HG03039 (cell line): ENCODE measurements around the gene PI4KA.
"Not testable (repeated sequence)": the region's sequence is repeated elsewhere in the genome, so short reads cannot be mapped to it uniquely, and the experiment has no call there.

Experiments used
- ATAC-seq: cut with Tn5 transposase; IDR thresholded peaks from one replicate; pipeline ENCODE4 v1.9.1; 2021; ENCODE audit warnings: mild to moderate bottlenecking, moderate library complexity; ENCODE audit not compliant: unreplicated experiment

PI4KA gene

GRCh38 chr22:20732431-20732830 lies 126.2 kb downstream of the PI4KA start:
- not testable (repeated sequence) for ATAC-seq

GRCh38 chr22:20729194-20729593 lies 129.4 kb downstream of the PI4KA start:
- ATAC-seq: no peak

- no peak for ATAC-seq
These were observed 130.0 kb downstream of the PI4KA start for GRCh38 chr22:20728523-20729190.

- no peak for ATAC-seq
These were observed 131.2 kb downstream of the PI4KA start for GRCh38 chr22:20727118-20728015.

GRCh38 chr22:20725987-20726558 lies 132.5 kb downstream of the PI4KA start:
- ATAC-seq: no peak

- ATAC-seq: no peak
These were observed 133.7 kb downstream of the PI4KA start for GRCh38 chr22:20724676-20725454.

GRCh38 chr22:20721409-20722218 lies 137.0 kb downstream of the PI4KA start:
- ATAC-seq: no peak

GRCh38 chr22:20720692-20721408 lies 137.8 kb downstream of the PI4KA start:
- no peak for ATAC-seq

- not testable (repeated sequence) for ATAC-seq
These were observed 139.9 kb downstream of the PI4KA start for GRCh38 chr22:20718727-20719126.

GRCh38 chr22:20717981-20718380 lies 140.6 kb downstream of the PI4KA start:
- ATAC-seq: not testable (repeated sequence)

GRCh38 chr22:20717213-20717866 lies 141.3 kb downstream of the PI4KA start:
- not testable (repeated sequence) for ATAC-seq

GRCh38 chr22:20713116-20713515 lies 145.5 kb downstream of the PI4KA start:
- not testable (repeated sequence) for ATAC-seq

- ATAC-seq: not testable (repeated sequence)
These were observed 148.6 kb downstream of the PI4KA start for GRCh38 chr22:20709966-20710365.

- ATAC-seq: not testable (repeated sequence)
These were observed 151.0 kb downstream of the PI4KA start for GRCh38 chr22:20707549-20708118.

- ATAC-seq: not testable (repeated sequence)
These were observed 154.6 kb downstream of the PI4KA start for GRCh38 chr22:20703816-20704609.

- peak; percentile 11 for ATAC-seq
These were observed 155.2 kb downstream of the PI4KA start for GRCh38 chr22:20703414-20703806.

GRCh38 chr22:20702546-20703413 lies 155.8 kb downstream of the PI4KA start:
- peak; percentile 67 for ATAC-seq
